Measurements from ENCODE around the gene ZDHHC24.

DNA sequence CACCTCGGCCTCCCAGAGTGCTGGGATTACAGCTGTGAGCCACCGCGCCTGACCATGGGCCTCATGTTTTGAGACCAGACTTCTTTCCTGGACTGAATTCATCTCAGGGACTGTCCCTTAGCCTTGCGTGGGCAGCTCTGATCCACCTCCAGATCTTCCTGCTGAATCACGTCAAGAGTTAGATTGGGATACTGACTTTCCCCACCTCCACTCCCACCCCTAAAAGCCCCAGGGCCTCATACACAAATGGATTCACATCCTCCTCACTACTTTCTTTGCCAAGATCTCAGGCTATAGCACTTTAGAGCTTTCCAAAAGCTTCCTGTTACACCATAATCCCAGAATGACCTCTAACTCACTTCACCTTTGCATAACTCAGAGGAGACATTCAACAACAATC lies 35.0 kb upstream of the ZDHHC24 start:
- no peak for TF ChIP-seq SMC3 (conservative IDR thresholded peaks at IDR 0.05; ENCODE audit: poor library complexity)
- no peak for TF ChIP-seq REST (IDR thresholded peaks at IDR 0.05; ENCODE audit: borderline replicate concordance)
- TF ChIP-seq CTCF (IDR thresholded peaks at IDR 0.05; ENCODE audit: poor library complexity, severe bottlenecking) = no peak
- no peak for TF ChIP-seq TAF1 (IDR thresholded peaks at IDR 0.05; ENCODE audit: low read depth)
- no peak for TF ChIP-seq MXI1 (conservative IDR thresholded peaks at IDR 0.05; ENCODE audit: poor library complexity, severe bottlenecking)
